GM12874 (cell line): Measurements from ENCODE around the gene PMEPA1.

Experiments
- CTCF ChIP-seq: IDR thresholded peaks from 2 replicates; pipeline ENCODE4 v1.5.1; 2011; ENCODE audit warnings: low read depth, mild to moderate bottlenecking, control low read depth, low read length, moderate library complexity; ENCODE audit not compliant: insufficient read depth

PMEPA1 gene

GRCh38 chr20:57647006-57647932, 62.5 kb downstream of the PMEPA1 start:
- no peak for TF ChIP-seq CTCF

GRCh38 chr20:57638895-57639236, 70.9 kb downstream of the PMEPA1 start:
- no peak for TF ChIP-seq CTCF

- TF ChIP-seq CTCF, result no peak
Observed at GRCh38 chr20:57638173-57638894, 71.5 kb downstream of the PMEPA1 start.

- TF ChIP-seq CTCF, result no peak
Observed at GRCh38 chr20:57633945-57634491, 75.8 kb downstream of the PMEPA1 start.

- no peak for TF ChIP-seq CTCF
Observed at GRCh38 chr20:57632286-57632685, 77.5 kb downstream of the PMEPA1 start.

- TF ChIP-seq CTCF, result no peak
Observed at GRCh38 chr20:57630061-57630460, 79.8 kb downstream of the PMEPA1 start.

- no peak for TF ChIP-seq CTCF
Observed at GRCh38 chr20:57628047-57628961, 81.5 kb downstream of the PMEPA1 start.
